ENCODE results near the gene LRP1B.
A peak's percentile ranks its signal among the peaks of the same experiment; 100 is the strongest.

Gene LRP1B

DNA sequence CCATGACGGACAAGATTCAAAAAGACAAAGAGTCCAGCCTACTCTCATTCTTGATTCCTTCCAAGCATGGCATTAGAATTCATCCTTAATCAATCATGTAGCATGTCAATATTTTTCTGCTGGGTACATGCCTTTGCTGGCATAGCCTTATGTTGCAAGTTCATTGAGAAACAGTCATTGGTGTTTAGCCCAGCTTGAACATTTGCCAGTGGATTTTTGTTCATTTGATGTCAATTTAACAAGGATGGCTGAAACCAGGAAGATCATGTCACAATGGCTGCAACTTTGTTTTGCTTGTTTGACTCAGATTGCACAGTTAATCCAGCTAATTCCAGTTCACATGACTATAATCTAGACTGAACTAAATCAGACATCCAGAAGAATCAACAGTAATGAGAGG, 1132.2 kb downstream of the LRP1B start (continued):
- TF ChIP-seq ZNF8 (CRISPR knock-in tag; IDR thresholded peaks at IDR 0.05), result no peak

DNA sequence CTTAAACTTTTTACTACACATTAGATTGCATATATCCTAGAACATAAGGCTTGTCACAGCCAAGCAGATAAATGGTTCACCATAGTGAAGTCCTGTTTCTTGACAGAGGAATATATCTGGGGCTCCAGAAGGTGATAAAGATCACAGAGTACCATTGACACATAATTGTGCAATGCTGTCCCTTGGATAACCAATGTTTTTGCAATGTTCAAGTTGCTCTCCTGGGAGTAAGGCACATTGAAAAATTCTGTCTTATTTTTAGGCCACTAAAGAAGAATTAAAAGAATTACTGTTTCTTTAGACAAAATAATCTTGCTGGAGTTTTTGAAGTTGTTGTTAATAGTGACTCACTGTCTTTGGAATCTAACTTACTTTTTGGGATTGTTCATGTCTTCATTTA, 1132.8 kb downstream of the LRP1B start:
- no peak for TF ChIP-seq GLIS3 (CRISPR knock-in tag; IDR thresholded peaks at IDR 0.05)
- TF ChIP-seq, protein P1, sequence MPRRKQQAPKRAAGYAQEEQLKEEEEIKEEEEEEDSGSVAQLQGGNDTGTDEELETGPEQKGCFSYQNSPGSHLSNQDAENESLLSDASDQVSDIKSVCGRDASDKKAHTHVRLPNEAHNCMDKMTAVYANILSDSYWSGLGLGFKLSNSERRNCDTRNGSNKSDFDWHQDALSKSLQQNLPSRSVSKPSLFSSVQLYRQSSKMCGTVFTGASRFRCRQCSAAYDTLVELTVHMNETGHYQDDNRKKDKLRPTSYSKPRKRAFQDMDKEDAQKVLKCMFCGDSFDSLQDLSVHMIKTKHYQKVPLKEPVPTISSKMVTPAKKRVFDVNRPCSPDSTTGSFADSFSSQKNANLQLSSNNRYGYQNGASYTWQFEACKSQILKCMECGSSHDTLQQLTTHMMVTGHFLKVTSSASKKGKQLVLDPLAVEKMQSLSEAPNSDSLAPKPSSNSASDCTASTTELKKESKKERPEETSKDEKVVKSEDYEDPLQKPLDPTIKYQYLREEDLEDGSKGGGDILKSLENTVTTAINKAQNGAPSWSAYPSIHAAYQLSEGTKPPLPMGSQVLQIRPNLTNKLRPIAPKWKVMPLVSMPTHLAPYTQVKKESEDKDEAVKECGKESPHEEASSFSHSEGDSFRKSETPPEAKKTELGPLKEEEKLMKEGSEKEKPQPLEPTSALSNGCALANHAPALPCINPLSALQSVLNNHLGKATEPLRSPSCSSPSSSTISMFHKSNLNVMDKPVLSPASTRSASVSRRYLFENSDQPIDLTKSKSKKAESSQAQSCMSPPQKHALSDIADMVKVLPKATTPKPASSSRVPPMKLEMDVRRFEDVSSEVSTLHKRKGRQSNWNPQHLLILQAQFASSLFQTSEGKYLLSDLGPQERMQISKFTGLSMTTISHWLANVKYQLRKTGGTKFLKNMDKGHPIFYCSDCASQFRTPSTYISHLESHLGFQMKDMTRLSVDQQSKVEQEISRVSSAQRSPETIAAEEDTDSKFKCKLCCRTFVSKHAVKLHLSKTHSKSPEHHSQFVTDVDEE (CRISPR knock-in tag; IDR thresholded peaks at IDR 0.05), result no peak
- TF ChIP-seq PPARA (CRISPR knock-in tag; IDR thresholded peaks at IDR 0.05; ENCODE audit: borderline replicate concordance), result no peak
- no peak for TF ChIP-seq ZFP3 (CRISPR knock-in tag; IDR thresholded peaks at IDR 0.05)
- no peak for TF ChIP-seq ARNTL (CRISPR knock-in tag; IDR thresholded peaks at IDR 0.05; ENCODE audit: borderline replicate concordance, low read depth)
- TF ChIP-seq TCF4 (CRISPR knock-in tag; IDR thresholded peaks at IDR 0.05; ENCODE audit: borderline replicate concordance), result no peak
- no peak for TF ChIP-seq BACH2 (CRISPR knock-in tag; IDR thresholded peaks at IDR 0.05; ENCODE audit: borderline replicate concordance)
- no peak for TF ChIP-seq ZNF8 (CRISPR knock-in tag; IDR thresholded peaks at IDR 0.05)
- TF ChIP-seq ZNF565 (CRISPR knock-in tag; conservative IDR thresholded peaks at IDR 0.05; ENCODE audit: low read depth), result no peak
- no peak for TF ChIP-seq OSR1 (CRISPR knock-in tag; IDR thresholded peaks at IDR 0.05)
- TF ChIP-seq ESRRG (CRISPR knock-in tag; IDR thresholded peaks at IDR 0.05), result no peak
- no peak for TF ChIP-seq ISL1 (CRISPR knock-in tag; IDR thresholded peaks at IDR 0.05)
- no peak for TF ChIP-seq RARB (CRISPR knock-in tag; IDR thresholded peaks at IDR 0.05)
- TF ChIP-seq ZFP30 (CRISPR knock-in tag; IDR thresholded peaks at IDR 0.05), result no peak
- TF ChIP-seq, protein P2, sequence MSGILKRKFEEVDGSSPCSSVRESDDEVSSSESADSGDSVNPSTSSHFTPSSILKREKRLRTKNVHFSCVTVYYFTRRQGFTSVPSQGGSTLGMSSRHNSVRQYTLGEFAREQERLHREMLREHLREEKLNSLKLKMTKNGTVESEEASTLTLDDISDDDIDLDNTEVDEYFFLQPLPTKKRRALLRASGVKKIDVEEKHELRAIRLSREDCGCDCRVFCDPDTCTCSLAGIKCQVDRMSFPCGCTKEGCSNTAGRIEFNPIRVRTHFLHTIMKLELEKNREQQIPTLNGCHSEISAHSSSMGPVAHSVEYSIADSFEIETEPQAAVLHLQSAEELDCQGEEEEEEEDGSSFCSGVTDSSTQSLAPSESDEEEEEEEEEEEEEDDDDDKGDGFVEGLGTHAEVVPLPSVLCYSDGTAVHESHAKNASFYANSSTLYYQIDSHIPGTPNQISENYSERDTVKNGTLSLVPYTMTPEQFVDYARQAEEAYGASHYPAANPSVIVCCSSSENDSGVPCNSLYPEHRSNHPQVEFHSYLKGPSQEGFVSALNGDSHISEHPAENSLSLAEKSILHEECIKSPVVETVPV (CRISPR knock-in tag; IDR thresholded peaks at IDR 0.05), result no peak
- TF ChIP-seq ZC3H10 (CRISPR knock-in tag; IDR thresholded peaks at IDR 0.05), result no peak
- TF ChIP-seq, protein P3, sequence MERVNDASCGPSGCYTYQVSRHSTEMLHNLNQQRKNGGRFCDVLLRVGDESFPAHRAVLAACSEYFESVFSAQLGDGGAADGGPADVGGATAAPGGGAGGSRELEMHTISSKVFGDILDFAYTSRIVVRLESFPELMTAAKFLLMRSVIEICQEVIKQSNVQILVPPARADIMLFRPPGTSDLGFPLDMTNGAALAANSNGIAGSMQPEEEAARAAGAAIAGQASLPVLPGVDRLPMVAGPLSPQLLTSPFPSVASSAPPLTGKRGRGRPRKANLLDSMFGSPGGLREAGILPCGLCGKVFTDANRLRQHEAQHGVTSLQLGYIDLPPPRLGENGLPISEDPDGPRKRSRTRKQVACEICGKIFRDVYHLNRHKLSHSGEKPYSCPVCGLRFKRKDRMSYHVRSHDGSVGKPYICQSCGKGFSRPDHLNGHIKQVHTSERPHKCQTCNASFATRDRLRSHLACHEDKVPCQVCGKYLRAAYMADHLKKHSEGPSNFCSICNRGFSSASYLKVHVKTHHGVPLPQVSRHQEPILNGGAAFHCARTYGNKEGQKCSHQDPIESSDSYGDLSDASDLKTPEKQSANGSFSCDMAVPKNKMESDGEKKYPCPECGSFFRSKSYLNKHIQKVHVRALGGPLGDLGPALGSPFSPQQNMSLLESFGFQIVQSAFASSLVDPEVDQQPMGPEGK (CRISPR knock-in tag; IDR thresholded peaks at IDR 0.05; ENCODE audit: borderline replicate concordance), result no peak
- TF ChIP-seq, protein P4, sequence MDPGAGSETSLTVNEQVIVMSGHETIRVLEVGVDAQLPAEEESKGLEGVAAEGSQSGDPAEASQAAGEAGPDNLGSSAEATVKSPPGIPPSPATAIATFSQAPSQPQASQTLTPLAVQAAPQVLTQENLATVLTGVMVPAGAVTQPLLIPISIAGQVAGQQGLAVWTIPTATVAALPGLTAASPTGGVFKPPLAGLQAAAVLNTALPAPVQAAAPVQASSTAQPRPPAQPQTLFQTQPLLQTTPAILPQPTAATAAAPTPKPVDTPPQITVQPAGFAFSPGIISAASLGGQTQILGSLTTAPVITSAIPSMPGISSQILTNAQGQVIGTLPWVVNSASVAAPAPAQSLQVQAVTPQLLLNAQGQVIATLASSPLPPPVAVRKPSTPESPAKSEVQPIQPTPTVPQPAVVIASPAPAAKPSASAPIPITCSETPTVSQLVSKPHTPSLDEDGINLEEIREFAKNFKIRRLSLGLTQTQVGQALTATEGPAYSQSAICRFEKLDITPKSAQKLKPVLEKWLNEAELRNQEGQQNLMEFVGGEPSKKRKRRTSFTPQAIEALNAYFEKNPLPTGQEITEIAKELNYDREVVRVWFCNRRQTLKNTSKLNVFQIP (CRISPR knock-in tag; IDR thresholded peaks at IDR 0.05; ENCODE audit: borderline replicate concordance, low read depth), result no peak
- no peak; the same call in 2 of the 3 replicates for ATAC-seq

DNA sequence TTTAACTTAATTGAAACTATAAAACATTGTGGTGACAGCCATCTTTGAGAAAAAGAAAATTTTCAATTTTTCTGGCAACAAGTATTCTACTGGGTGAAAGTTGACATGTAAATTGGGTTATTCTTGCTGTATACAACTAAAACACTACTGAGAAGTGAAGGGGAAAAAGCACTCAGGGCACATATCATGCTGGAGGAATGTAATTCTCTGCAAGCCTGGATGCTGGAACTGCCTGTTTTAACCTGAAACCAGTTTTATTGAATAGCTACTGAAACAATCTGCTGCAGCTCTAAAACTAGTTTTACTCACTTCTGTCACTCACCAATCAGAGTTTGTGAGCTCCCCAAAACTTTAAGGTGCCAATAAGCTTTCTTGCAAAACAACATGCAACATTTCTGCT, 1136.0 kb downstream of the LRP1B start:
- TF ChIP-seq ZNF70 (CRISPR knock-in tag; IDR thresholded peaks at IDR 0.05) (no peak), BACH2 (CRISPR knock-in tag; IDR thresholded peaks at IDR 0.05; ENCODE audit: borderline replicate concordance) (no peak), PPARA (CRISPR knock-in tag; IDR thresholded peaks at IDR 0.05; ENCODE audit: borderline replicate concordance) (no peak), ZNF8 (CRISPR knock-in tag; IDR thresholded peaks at IDR 0.05) (no peak), SNAI2 (CRISPR knock-in tag; IDR thresholded peaks at IDR 0.05) (no peak), ISL1 (CRISPR knock-in tag; IDR thresholded peaks at IDR 0.05) (no peak)
- TF ChIP-seq, protein P1 (CRISPR knock-in tag; IDR thresholded peaks at IDR 0.05), result no peak
- TF ChIP-seq, protein P5, sequence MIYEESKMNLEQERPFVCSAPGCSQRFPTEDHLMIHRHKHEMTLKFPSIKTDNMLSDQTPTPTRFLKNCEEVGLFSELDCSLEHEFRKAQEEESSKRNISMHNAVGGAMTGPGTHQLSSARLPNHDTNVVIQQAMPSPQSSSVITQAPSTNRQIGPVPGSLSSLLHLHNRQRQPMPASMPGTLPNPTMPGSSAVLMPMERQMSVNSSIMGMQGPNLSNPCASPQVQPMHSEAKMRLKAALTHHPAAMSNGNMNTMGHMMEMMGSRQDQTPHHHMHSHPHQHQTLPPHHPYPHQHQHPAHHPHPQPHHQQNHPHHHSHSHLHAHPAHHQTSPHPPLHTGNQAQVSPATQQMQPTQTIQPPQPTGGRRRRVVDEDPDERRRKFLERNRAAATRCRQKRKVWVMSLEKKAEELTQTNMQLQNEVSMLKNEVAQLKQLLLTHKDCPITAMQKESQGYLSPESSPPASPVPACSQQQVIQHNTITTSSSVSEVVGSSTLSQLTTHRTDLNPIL (CRISPR knock-in tag; IDR thresholded peaks at IDR 0.05; ENCODE audit: low read depth), result no peak
- TF ChIP-seq, protein P3 (CRISPR knock-in tag; IDR thresholded peaks at IDR 0.05; ENCODE audit: borderline replicate concordance), result no peak
- peak; percentile 37; the same call in 1 of the 3 replicates for ATAC-seq

Data from SK-N-SH treated with all-trans-retinoic acid at 6 μM for 48 hours (cell line).